T follicular helper cell (primary cell): Measurements from ENCODE around the gene TAC3.
"Not testable (repeated sequence)": the region's sequence is repeated elsewhere in the genome, so short reads cannot be mapped to it uniquely, and the experiment has no call there.

Experiments used
- DNase-seq: peaks from one replicate; pipeline ENCODE4 v3.0.0-alpha.2; 2020; ENCODE audit warnings: low read depth

The TAC3 gene

GRCh38 chr12:56982578-56983236, 33.6 kb downstream of the TAC3 start:
- not testable (repeated sequence) for DNase-seq

GRCh38 chr12:56980941-56981530, 35.3 kb downstream of the TAC3 start:
- DNase-seq, result no peak

- no peak for DNase-seq
Measured at GRCh38 chr12:56980268-56980667, 36.1 kb downstream of the TAC3 start.

GRCh38 chr12:56979628-56980027, 36.7 kb downstream of the TAC3 start:
- DNase-seq, result no peak

- no peak for DNase-seq
Measured at GRCh38 chr12:56978397-56979138, 37.8 kb downstream of the TAC3 start.

- not testable (repeated sequence) for DNase-seq
Measured at GRCh38 chr12:56977361-56977760, 39.0 kb downstream of the TAC3 start.

GRCh38 chr12:56974224-56974623, 42.1 kb downstream of the TAC3 start:
- DNase-seq, result not testable (repeated sequence)

GRCh38 chr12:56968910-56969309, 47.4 kb downstream of the TAC3 start:
- not testable (repeated sequence) for DNase-seq

- DNase-seq, result not testable (repeated sequence)
Measured at GRCh38 chr12:56965997-56966642, 50.2 kb downstream of the TAC3 start.

GRCh38 chr12:56965124-56965523, 51.2 kb downstream of the TAC3 start:
- DNase-seq, result not testable (repeated sequence)

- not testable (repeated sequence) for DNase-seq
Measured at GRCh38 chr12:56963557-56963956, 52.8 kb downstream of the TAC3 start.

GRCh38 chr12:56962247-56962646, 54.1 kb downstream of the TAC3 start:
- not testable (repeated sequence) for DNase-seq
